SU-DHL-6 (cell line): ENCODE measurements around the gene MAL.

Experiments used
- EZH2phosphoT487 ChIP-seq: fragments of 200-600 bp; sonication (generic), shearing (Covaris generic); conservative IDR thresholded peaks from 2 replicates; pipeline ENCODE4 v1.6.1; 2018; ENCODE audit warnings: mild to moderate bottlenecking, antibody characterized with exemption, low read length, moderate library complexity, mixed read lengths
- TF ChIP-seq, protein P1 (sequence below): fragments of 200-600 bp; sonication (generic); IDR thresholded peaks from one replicate; pipeline ENCODE4 v1.5.1; 2017; ENCODE audit warnings: antibody characterized with exemption, mild to moderate bottlenecking, low read length, moderate library complexity; ENCODE audit not compliant: insufficient read depth, poor library complexity, severe bottlenecking

DNA sequence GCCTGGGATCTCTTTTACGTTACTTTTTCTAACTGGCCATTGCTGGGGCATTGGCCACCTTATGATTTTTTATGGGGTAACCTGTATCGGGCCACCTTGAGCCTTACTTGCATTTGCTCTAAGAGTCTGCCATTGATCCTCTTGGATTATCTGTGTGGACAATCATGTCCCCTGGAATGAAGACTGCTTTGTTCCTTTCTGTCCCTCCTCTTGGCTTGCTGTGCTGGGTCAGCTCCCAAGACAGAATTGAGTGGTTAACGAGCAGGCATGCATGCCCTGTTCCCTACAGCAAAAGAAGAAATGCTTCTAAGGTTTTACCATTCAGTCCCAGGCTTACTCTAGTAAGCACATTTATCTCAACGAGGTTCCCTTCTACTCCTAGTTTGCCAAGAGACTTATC is 46.3 kb downstream of the MAL start:
- TF ChIP-seq, protein P1, sequence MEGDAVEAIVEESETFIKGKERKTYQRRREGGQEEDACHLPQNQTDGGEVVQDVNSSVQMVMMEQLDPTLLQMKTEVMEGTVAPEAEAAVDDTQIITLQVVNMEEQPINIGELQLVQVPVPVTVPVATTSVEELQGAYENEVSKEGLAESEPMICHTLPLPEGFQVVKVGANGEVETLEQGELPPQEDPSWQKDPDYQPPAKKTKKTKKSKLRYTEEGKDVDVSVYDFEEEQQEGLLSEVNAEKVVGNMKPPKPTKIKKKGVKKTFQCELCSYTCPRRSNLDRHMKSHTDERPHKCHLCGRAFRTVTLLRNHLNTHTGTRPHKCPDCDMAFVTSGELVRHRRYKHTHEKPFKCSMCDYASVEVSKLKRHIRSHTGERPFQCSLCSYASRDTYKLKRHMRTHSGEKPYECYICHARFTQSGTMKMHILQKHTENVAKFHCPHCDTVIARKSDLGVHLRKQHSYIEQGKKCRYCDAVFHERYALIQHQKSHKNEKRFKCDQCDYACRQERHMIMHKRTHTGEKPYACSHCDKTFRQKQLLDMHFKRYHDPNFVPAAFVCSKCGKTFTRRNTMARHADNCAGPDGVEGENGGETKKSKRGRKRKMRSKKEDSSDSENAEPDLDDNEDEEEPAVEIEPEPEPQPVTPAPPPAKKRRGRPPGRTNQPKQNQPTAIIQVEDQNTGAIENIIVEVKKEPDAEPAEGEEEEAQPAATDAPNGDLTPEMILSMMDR, result no peak
- TF ChIP-seq EZH2phosphoT487, result no peak
